ENCODE results near the gene TMEM220. TPM values are rescaled to one million over a fixed set of nuclear protein-coding genes. Genes with fewer than 3 reads are reported as not detected.

Gene TMEM220
- total RNA-seq, 2 experiments from 2014 or later = 2.9 to 3.2 TPM

- H3K4me3 Mint-ChIP-seq = no peak overlapping the region
- H3K27ac ChIP-seq (ENCODE audit: low read depth in 1 of 2, low read length in 2 of 2) = no peak overlapping the region
- H3K9me3 ChIP-seq (ENCODE audit: control insufficient read depth in 1 of 2, insufficient read depth in 1 of 2, low read length in 2 of 2) = no peaks in the 10 kb centered on the region
- peaks cover 4% of the 10 kb centered on the region for H3K36me3 Mint-ChIP-seq (ENCODE audit: low read depth)
- no peaks in the 10 kb centered on the region for H3K4me1 Mint-ChIP-seq (ENCODE audit: low read depth)
- H3K27me3 ChIP-seq (ENCODE audit: control insufficient read depth in 1 of 2, insufficient read depth in 2 of 2, low read length in 2 of 2) = no peaks in the 10 kb centered on the region
- ATAC-seq (ENCODE audit: poor library complexity) = no peak
- no peaks in the 10 kb centered on the region for H3K27me3 Mint-ChIP-seq
- intact Hi-C loops (cut with DNase I, micrococcal nuclease) = no loop called here
- DNase-seq = no peak
- H3K27ac Mint-ChIP-seq = no peak overlapping the region
- no peaks in the 10 kb centered on the region for H3K36me3 ChIP-seq (ENCODE audit: insufficient read depth, low read length)
- H3K4me3 ChIP-seq (ENCODE audit: low read length) = no peak overlapping the region
- ChIA-PET POLR2A (no interaction called here), CTCF (no interaction called here)
- no peak for TF ChIP-seq CTCF (IDR thresholded peaks at IDR 0.05)
- no peaks in the 10 kb centered on the region for H3K9me3 Mint-ChIP-seq
- peaks cover 5% of the 10 kb centered on the region for H3K4me1 ChIP-seq (ENCODE audit: insufficient read depth, low read length)
These were observed 5.2 kb downstream of the TMEM220 start for GRCh38 chr17:10724546-10725195.

- no peak overlapping the region for H3K4me3 ChIP-seq (ENCODE audit: low read length)
- Mint-ChIP-seq H3K36me3 (ENCODE audit: low read depth) (peaks cover 33% of the 10 kb centered on the region), H3K27me3 (no peaks in the 10 kb centered on the region), H3K4me3 (no peak overlapping the region), H3K4me1 (ENCODE audit: low read depth) (no peaks in the 10 kb centered on the region), H3K9me3 (no peaks in the 10 kb centered on the region), H3K27ac (peak overlapping the region; percentile 63)
- no peaks in the 10 kb centered on the region for H3K9me3 ChIP-seq (ENCODE audit: control insufficient read depth in 1 of 2, insufficient read depth in 1 of 2, low read length in 2 of 2)
- ATAC-seq (ENCODE audit: poor library complexity) = no peak
- no peak for TF ChIP-seq CTCF (IDR thresholded peaks at IDR 0.05)
- POLR2A ChIA-PET = interaction anchor here (1.6 kb wide), 1 partner anchor 18 kb away, joined by 5 read pairs; no protein-coding TSS in a partner anchor
- H3K27ac ChIP-seq (ENCODE audit: low read depth in 1 of 2, low read length in 2 of 2) = no peak overlapping the region
- intact Hi-C loops (cut with DNase I, micrococcal nuclease) = no loop called here
- CTCF ChIA-PET = no interaction called here
- no peaks in the 10 kb centered on the region for H3K27me3 ChIP-seq (ENCODE audit: control insufficient read depth in 1 of 2, insufficient read depth in 2 of 2, low read length in 2 of 2)
- DNase-seq = no peak
- no peaks in the 10 kb centered on the region for H3K36me3 ChIP-seq (ENCODE audit: insufficient read depth, low read length)
- H3K4me1 ChIP-seq (ENCODE audit: insufficient read depth, low read length) = no peaks in the 10 kb centered on the region
These were observed 11.3 kb downstream of the TMEM220 start for GRCh38 chr17:10718547-10718946.

GRCh38 chr17:10716218-10716617 is 13.6 kb downstream of the TMEM220 start:
- H3K36me3 Mint-ChIP-seq (ENCODE audit: low read depth) = peaks cover 51% of the 10 kb centered on the region
- H3K4me3 Mint-ChIP-seq = no peak overlapping the region
- no peak for ATAC-seq (ENCODE audit: poor library complexity)
- no peaks in the 10 kb centered on the region for H3K27me3 Mint-ChIP-seq
- H3K27ac Mint-ChIP-seq = peak overlapping the region; percentile 43
- Histone ChIP-seq H3K36me3 (ENCODE audit: insufficient read depth, low read length) (peaks cover 16% of the 10 kb centered on the region), H3K27me3 (ENCODE audit: control insufficient read depth in 1 of 2, insufficient read depth in 2 of 2, low read length in 2 of 2) (no peaks in the 10 kb centered on the region), H3K27ac (ENCODE audit: low read depth in 1 of 2, low read length in 2 of 2) (no peak overlapping the region), H3K9me3 (ENCODE audit: control insufficient read depth in 1 of 2, insufficient read depth in 1 of 2, low read length in 2 of 2) (no peaks in the 10 kb centered on the region), H3K4me3 (ENCODE audit: low read length) (no peak overlapping the region), H3K4me1 (ENCODE audit: insufficient read depth, low read length) (no peaks in the 10 kb centered on the region)
- no peaks in the 10 kb centered on the region for H3K9me3 Mint-ChIP-seq
- TF ChIP-seq CTCF (IDR thresholded peaks at IDR 0.05) = no peak
- DNase-seq = no peak
- ChIA-PET POLR2A (no interaction called here), CTCF (no interaction called here)
- no peaks in the 10 kb centered on the region for H3K4me1 Mint-ChIP-seq (ENCODE audit: low read depth)
- intact Hi-C loops (cut with DNase I, micrococcal nuclease) = no loop called here

All from CD4-positive, alpha-beta T cell (primary cell).